ENCODE results near the gene TC2N. TPM values are rescaled to one million over a fixed set of nuclear protein-coding genes. Genes with fewer than 3 reads are reported as not detected.

The TC2N gene
- total RNA-seq, 1 donor from 2014 or later, result 46.1 TPM

Other genes with a start within 250 kb of the TC2N start
- 2.1 and 3.7 TPM in 2 replicates for gene CATSPERB, start 135.4 kb downstream of the TC2N start, total RNA-seq
- gene FBLN5, start 80.2 kb upstream of the TC2N start, total RNA-seq, result under 0.01 and 0.26 TPM in 2 replicates
- 13.2 and 23.8 TPM in 2 replicates for gene TRIP11, start 172.5 kb upstream of the TC2N start, total RNA-seq
- 34.2 and 67.0 TPM in 2 replicates for gene ATXN3, start 239.0 kb upstream of the TC2N start, total RNA-seq